Measurements from ENCODE around the gene LOXL3.

DNA sequence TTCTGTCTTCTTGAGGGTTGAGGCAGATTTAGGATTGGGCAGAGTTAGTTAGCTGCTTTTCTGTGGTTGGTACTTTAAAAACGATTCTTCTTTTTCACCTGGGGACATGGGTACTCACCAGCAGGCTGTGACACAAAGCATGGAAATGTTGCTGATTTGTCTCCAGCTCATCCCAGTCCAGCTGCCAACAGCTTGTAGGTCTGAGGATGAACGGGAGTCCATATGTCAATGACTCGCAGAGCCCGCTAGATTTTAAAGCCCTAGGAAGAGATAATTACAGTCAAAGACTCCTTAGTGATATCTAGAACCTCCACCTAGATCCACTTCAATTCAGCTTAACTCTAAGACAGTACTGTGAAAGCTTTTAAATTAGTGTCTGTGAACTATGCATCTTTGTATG lies 21.6 kb upstream of the LOXL3 start:
- TF ChIP-seq, protein P1, sequence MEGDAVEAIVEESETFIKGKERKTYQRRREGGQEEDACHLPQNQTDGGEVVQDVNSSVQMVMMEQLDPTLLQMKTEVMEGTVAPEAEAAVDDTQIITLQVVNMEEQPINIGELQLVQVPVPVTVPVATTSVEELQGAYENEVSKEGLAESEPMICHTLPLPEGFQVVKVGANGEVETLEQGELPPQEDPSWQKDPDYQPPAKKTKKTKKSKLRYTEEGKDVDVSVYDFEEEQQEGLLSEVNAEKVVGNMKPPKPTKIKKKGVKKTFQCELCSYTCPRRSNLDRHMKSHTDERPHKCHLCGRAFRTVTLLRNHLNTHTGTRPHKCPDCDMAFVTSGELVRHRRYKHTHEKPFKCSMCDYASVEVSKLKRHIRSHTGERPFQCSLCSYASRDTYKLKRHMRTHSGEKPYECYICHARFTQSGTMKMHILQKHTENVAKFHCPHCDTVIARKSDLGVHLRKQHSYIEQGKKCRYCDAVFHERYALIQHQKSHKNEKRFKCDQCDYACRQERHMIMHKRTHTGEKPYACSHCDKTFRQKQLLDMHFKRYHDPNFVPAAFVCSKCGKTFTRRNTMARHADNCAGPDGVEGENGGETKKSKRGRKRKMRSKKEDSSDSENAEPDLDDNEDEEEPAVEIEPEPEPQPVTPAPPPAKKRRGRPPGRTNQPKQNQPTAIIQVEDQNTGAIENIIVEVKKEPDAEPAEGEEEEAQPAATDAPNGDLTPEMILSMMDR (conservative IDR thresholded peaks at IDR 0.05; ENCODE audit: low read length) = no peak
- TF ChIP-seq EZH2phosphoT487 (IDR thresholded peaks at IDR 0.05; ENCODE audit: borderline replicate concordance) = no peak

All from Loucy (cell line).